GM19351 (cell line): ENCODE results near the gene HINT2.
A peak's percentile ranks its signal among the peaks of the same experiment; 100 is the strongest.

Experiments used
- ATAC-seq: cut with Tn5 transposase; IDR thresholded peaks from one replicate; pipeline ENCODE4 v1.9.1; 2021; ENCODE audit warnings: mild to moderate bottlenecking, moderate library complexity; ENCODE audit not compliant: unreplicated experiment

The HINT2 gene

DNA sequence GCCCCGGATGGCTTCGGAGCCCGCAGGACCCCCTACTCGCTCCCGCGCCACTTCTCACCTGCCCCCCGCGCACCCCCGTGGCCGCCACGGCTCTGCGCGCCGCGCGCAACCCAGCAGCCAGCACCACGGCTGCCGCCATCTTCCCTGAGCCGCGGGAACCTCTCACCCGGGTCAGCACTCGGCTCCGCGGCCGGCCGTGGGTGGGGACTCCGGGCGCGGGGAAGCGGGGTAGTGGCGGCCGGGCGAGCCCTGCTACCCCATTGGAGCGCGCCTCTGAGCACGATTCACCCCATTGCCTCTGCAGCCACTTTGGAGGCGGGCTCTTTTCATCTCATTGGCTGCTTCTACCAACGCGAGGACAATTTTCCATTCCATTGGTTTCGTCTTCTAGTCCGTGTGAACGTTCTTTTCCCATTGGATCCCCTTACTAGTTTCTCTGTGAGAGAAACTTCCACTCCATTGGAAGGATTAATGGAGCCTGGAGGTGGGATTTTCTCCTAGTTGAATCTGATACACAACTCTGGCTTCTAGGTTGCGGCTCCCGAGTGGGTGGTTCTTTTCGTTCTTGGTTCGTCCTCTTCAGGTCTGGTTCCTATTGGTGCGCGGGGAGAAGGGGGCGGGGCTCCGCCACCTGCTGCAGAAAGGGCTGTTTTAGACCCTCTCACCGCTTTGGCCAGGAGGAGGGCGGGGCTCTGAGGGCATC, at the start of gene HINT2:
Gene HINT2 (minus strand): TSS at position 202 of the 703 bp plus-strand sequence. CDS start 63 bp downstream, at position 139.
- peak; percentile 73 for ATAC-seq

DNA sequence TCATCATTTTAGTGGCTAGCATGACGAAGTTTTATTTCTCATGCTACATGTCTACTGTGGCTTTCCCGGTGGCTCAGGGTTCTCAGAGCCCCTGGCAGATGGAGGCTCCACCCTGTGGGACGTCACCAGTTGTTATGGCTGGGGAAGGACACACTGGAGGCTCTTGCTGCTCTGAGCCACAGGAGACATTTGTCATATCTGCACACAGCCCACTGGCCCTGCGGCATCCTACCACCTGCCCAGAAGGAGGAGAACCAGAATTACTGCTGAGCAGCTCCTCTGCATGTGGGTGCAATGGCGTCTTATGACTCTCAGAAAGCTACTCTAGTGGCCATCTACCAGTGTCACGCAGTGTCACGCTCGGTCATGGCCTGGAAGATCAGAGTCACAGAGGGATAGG, 48.7 kb upstream of the HINT2 start:
- no peak for ATAC-seq

DNA sequence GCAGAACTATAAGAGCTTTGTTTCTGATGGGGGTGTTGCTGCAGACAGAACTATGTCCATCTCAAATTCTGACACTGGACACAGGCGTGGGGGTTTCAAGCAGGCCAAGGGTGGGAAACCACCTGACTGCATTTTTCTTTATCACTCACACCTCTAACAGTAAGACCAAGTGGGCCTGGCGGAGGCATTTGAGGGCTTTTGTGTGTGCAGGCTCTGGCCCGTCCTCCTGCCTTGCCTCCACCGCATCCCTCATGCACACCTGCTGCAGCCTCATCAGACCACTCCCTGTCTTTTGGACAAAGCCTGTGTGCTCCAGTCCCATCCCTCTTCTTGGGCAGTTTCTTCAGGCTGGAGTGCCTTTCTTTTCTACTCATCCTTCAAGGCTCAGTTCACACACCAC, 47.5 kb upstream of the HINT2 start:
- ATAC-seq = no peak

DNA sequence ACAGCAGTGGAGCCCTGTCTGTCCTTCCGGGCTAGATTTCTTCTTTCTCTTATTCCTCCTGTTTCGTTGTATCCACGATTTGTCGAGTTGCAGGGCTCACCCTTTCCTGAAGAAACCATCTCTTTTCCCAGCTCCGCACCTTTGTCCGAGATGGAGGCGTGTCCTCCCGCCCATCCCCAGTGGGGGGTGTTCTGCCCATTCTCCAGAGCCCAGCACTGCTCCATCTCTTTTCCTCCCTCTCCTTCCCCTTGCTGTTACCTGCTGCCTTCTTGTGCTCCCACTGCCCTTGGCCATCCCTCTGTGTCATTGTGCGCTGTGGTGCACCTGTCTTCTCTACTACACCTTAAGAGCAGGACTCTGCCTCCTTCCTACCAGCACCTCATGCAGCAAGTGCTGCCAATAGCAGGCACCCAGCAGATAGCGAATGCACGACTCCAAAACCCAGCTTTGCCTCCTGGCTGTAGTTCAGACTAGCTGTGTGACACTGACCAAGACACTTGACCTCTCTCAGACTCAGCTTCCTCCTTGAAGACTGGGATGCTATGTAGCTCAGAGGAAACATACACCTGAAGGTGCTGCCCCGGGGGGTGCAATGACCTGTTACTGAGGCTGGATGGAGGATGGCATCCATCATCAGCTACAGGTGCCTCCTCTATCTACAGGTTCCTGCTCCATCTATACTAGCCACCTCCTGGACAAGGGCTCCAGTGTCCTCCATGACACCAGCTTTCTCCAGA, 46.5 kb upstream of the HINT2 start:
- ATAC-seq = no peak

DNA sequence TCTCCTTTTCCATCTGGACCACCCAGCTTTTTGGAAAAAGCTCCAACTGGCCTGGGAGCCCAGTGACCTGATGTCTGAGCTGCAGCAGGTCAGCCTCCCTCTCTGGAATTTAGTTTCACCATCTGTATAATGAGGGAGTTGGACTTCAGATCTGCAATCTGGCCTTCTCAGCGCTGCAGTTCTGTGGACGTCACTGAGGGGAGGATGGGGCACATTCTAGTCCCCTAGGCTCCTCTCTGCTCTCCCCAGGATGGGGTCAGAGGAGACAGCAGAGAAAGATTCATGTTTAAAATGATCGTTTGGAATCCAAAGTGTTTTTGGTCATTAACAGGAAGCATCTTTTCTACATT, 45.1 kb upstream of the HINT2 start:
- no peak for ATAC-seq

DNA sequence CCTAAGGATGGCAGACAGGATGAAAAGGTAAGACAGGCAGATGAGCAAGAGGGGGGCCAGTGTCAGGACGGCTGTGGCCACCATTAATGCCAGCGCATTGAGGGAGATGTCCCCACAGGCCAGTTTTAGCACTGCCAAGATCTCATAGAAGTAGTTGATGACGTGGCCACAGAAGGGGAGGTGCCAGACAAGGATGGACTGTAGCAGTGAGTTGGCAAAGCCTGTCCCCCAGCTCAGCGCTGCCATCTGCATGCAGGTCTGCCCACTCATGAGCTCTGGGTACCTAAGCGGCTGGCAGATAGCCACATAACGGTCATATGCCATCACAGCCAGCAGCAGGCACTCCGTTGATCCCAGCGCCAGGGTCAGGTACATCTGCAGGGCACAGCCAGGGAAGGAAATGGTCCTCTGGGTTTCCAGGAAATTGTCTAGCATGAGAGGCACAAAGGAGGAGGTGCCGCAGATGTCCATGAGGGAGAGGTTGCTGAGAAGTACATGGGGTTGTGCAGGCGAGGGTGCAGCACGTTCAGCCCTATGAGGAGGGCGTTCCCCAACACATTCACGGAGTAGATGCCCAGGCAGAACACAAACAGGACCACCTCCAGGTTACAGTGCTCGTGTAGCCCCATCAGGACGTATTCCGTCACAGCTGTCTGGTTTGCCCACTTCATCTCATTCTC, 44.6 kb upstream of the HINT2 start:
- ATAC-seq = no peak

DNA sequence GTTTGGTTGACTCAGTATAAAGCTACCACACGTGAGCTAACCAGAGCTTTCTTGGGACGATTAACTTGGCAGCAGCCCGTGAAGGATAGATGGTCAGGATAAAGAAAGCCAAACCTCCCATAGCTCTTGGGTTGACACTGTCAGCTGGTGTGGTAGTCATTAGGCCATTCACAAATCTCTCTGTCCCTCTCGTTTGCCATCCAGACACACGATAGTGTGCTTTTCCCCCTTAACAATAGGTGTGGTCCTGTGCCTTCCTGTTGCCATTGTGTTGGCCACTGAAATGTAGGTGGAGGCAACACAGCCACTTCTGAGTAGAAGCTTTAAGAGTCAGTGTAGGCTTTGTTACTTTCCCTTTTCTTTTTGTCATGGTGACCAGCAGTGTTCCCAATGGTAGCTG, 43.6 kb upstream of the HINT2 start:
- ATAC-seq = no peak

DNA sequence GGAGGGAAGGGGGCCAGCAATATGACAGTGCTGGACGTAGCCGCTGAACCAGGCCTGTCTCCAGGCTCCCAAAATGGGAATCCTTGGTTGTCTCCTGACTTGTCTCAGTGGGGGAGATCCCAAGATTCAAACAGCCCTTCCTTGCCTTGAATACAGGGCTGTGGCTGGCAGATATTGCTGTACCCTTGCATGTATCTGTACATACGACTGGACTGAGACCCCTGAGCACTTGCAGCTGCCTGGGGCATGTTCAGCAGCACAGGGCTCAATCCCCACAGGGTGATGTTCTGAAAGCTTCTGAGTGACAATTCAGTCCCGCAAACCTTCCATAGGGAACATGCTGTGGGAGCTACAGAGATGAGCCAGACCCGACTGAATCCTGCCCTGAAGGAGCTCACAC, 42.0 kb upstream of the HINT2 start:
- ATAC-seq = no peak

DNA sequence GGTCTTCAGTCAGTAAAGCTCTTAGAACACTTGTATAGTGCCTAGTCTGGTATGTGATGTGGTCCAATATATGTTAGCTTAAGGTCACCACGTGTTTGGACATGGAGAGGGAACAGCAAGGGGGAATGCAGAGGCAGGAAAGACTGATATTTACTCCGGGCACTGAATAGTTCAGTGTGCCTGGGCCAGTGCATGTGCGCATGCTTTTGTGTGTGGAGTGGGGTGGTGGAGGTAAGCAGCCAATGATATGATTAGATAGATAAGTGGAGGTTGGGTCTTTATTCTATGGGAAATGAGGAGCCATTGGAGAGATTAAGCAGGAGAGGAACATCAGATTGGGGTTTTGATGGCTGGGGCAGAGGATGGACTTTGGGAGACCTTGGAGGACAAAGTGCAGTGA, 41.4 kb upstream of the HINT2 start:
- no peak for ATAC-seq

DNA sequence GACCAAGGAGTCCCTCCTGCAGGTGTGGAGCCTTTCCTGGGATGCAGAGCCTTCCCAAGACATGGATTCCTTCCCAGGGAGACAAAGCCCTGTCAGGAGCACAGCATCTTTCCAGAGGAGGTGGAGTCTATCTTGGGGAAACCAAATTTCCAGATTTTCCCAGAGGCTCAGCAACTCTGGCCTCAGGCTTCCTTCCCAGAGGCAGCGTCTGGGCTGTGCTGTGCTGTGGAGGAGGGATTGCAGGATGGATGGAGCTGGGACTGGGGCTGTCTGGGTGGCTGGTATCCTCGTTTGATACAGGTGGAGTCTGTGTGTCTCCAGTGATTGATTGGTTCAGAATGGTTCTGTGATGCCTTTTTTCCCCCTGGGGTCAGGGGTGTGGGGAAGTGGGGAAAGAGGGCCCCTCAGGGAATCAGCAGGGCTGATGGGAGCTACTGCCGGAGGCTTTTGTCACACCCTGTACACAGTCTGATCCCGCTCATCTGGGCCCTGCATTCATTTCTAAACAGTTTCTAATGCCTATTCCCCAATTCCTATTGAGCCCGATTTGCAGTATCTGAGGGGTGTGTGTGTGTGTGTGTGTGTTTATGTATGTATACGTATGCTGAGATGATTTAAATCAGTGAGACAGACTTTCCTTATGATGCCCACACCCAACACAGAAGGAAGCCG, 39.4 kb upstream of the HINT2 start:
- no peak for ATAC-seq

DNA sequence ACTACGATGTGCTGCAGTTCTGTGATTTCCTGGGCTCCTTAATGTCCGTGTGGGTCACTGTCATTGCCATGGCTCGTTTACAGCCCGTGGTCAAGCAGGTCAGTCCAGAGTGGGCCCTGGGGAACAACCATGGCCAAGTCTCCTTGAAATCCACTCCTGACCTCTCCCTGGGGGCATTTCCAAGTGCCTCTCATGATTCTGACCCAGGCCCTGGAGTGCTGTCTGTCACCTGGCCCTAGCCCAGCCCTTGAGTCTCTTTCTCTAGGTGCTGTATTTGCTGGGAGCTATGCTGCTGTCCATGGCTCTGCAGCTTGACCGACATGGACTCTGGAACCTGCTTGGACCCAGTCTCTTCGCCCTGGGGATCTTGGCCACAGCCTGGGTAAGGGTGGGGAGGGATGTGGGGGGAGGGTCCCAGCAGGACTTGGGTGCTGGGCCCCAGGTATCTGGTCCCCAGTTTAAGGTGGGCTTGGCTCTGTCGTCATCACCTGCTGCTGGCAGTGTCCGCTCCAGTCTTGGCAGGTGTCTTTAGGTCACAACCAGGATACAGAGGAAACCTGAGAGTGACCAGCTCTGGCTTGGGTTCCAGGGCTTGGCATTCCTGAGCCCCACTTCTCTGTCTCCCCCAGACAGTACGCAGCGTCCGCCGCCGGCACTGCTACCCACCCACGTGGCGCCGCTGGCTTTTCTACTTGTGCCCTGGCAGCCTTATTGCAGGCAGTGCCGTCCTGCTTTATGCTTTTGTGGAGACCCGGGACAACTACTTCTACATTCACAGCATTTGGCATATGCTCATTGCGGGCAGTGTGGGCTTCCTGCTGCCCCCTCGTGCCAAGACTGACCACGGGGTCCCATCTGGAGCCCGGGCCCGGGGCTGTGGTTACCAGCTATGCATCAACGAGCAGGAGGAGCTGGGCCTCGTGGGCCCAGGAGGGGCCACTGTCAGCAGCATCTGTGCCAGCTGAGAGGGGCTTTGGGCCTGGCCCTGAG, 38.3 kb upstream of the HINT2 start:
- ATAC-seq = no peak

DNA sequence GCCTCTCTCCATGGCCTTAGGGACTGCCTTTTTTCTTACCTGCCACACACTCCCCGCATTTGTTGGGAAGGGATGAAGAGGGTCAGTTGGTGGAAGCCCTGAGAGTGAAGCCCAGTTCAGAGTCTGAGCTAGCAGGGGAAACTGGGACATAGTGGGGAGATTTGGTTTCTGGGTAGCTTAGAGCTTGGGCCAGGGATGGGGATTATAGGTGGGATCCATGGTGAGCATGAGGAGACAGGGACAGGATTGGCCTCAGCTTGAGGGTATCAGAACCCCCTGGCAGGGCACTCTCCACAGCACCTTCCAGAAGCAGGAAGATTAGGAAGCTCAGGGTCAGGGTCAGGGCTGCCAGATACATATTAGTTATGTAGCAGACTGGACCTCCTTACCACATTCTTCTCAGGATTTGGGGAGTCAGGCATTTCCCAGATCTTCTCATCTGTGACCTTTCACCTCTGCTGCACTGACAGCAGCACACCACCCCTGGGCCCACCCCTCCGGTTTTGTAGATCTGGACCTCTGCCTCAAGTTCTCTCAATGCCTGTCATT, 37.5 kb upstream of the HINT2 start:
- no peak for ATAC-seq

DNA sequence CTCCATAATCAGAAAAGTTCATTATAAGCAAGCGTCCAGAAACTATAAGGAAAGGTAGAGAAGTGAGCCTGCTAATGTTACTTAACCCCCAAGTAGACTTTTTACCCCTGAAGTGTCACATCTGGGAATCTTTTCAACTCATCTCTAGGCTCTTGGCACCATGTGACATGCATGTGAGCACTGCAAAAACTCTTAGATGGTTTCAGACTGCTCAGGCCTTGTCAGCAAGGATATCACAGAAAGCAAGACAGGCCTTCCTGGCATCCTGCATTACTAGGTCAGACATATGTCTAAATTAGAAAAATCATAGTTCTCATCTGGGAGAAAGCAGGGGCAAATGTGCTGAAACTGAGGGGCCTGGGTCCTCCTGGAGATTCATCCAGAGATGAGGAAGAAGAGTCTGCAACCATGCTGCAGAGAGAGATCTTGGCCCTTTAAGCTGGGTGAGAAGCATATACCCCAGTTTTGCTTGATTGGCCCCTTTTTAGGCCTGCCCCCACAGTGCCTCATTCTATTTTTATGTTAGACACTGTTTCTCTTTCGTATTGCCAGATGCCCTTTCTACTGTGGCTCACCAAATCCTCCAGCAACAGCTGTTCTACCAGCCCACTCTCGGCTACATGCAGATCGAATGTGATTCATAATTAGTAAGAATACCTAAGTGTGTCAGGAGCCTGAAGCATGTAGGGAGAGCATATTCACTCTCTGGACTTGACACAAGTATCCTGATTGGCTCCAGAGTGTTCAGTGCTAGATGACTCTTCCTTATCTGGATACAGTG, 33.1 kb upstream of the HINT2 start:
- peak; percentile 92 for ATAC-seq

DNA sequence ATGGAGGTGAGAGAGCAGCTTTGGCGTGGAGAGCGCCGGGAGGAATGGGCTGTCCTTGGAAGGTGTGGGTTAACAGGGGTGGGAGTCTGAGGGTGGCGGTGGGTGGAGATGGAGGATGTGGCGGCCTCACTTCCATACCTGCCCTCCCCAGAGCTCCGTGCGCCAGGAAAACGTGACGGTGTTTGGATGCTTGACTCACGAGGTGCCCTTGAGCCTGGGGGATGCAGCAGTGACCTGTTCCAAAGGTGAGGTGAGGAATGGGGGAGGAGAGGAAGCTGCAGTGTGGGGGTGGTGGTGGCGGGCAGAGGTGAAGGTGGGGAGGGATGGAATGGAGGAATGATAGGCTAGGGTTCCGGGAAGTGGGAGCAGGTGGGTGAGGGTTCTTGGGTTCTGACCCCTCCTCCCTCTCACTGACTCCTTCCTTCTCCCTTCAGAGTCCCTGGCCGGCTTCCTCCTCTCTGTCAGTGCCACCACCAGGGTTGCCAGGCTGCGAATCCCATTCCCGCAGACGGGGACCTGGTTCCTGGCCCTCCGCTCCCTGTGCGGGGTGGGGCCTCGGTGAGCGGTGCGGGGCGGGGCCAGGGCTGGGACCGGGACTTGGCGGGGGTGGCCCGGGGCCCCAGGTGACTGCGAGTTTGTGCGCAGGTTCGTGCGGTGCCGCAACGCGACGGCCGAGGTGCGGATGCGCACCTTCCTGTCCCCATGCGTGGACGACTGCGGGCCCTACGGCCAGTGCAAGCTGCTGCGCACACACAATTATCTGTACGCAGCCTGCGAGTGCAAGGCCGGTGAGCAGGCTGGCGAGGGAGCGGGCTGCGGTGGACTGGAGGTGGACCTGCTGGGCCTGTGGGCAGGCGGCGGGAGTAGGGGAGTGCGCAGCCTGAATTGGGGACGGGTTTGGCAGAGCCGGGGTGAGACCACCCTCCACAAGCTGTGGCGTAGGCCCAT, 31.3 kb upstream of the HINT2 start:
- no peak for ATAC-seq

DNA sequence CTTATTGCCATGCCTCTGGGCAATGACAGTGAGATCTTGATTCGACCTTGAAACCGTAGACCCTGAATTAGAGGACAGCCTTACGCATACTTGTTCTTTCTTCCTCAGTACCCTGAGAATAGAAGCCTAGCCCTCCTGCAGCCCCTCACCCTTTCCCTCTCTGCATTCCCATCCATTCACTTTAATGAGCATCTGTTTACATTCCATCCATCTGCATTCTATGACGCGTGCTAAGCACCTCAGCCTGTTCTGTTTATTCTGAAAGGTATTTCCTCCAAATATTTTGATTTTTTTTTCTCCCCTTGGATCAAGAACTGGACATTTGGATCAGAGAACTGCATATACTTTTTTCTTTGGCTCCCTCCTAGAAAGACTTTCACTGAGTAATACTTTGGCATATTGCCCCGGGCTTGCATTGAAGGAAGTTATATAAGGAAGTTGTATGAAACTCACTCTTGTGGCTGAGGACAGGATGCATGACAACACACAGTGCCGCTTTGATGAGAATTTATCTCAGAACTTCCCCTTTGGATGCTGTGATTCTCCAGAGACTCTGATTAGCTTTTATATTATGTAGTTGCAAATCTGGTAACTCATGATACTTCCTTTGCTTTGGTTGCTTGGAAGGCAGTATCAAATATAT, 29.9 kb upstream of the HINT2 start:
- ATAC-seq = no peak

DNA sequence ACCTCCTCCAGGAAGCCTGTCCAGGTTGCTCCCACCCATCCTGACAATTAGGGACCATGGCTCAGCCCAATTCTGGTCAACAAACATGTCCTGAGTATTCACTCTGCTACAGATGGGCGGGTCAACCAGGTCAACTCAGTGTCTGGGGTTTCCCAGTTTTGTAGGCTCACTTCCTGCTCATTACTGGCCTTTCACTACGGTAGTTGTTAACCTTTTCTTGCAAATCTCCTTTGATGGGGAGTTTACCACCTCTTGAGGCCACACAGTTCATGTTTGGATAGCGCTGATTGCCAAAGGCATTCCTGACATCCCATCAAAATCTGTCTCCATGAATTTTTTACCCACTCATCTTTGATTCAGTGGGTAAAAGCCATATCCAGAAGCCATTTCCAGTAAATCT, 28.0 kb upstream of the HINT2 start:
- ATAC-seq = peak; percentile 84

DNA sequence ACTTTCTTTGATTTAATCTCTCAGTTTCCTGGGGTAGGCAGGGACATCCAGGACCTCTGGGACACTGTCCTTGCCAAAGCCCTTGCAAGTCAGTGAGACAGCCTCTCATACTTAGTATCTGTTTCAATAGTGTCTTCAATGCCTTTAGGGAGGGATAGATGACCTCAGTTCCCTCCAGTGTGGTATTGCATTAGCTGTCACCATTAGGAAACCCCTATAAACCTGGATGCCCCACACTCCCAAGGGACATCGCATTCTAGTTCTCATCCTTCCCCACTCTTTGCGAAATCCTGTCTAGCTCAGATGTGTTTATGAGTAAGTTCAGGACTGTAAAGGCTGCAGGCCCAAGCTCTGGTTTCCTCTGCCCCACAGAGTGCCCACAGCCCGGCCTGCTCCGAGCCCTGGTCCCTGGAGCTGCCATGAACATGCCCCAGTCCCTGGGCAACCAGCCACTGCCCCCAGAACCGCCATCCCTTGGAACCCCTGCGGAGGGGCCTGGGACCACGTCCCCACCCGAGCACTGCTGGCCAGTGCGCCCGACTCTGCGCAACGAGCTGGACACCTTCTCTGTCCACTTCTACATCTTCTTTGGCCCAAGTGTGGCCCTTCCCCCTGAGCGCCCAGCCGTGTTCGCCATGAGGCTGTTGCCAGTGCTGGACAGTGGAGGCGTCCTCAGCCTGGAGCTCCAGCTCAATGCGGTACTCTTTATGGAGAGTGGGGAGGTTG, 27.3 kb upstream of the HINT2 start:
- ATAC-seq = no peak
